Breast epithelium (tissue), 4 donors: ENCODE results near the gene PLD1. TPM values are rescaled to one million over a fixed set of nuclear protein-coding genes. Genes with fewer than 3 reads are reported as not detected.

ENCODE experiments used
- DNase-seq, 2 donors: peaks; one replicate each; pipeline ENCODE4 v3.0.0-alpha.2; 2019; ENCODE audit warnings: low spot score in 2 of 2
- H3K27ac ChIP-seq, 2 donors: fragments of 200-600 bp; sonication (generic) in 1 of 2; one replicate each; pipeline ENCODE4 v1.5.1; 2016 to 2019; ENCODE audit warnings: mild to moderate bottlenecking in 1 of 2
- H3K27me3 ChIP-seq, 2 donors: fragments of 200-600 bp; sonication (generic) in 1 of 2; one replicate each; pipeline versions ENCODE4 v1.5.1 to v1.6.0; 2017 to 2019; ENCODE audit warnings: control low read depth in 1 of 2, mild to moderate bottlenecking in 1 of 2
- H3K36me3 ChIP-seq: fragments of 200-600 bp; one replicate; pipeline ENCODE4 v1.5.1; 2019
- H3K4me1 ChIP-seq, 2 donors: fragments of 200-600 bp; sonication (generic); one replicate each; pipeline ENCODE4 v1.5.1; 2016 to 2019; ENCODE audit warnings: control low read depth in 1 of 2
- H3K4me3 ChIP-seq, 3 donors: fragments of 200-600 bp; sonication (generic); 1 replicate in 2 of 3; 2 replicates in 1 of 3; pipeline ENCODE4 v1.5.1; 2016 to 2019; ENCODE audit warnings: mild to moderate bottlenecking in 3 of 3, moderate library complexity in 2 of 3
- H3K9me3 ChIP-seq, 2 donors: fragments of 200-600 bp; sonication (generic) in 1 of 2; one replicate each; pipeline ENCODE4 v1.5.1; 2016 to 2019; ENCODE audit warnings: control low read depth in 1 of 2
- POLR2A ChIP-seq: fragments of 450-650 bp; IDR thresholded peaks from one replicate; pipeline ENCODE4 v1.6.1; 2016; ENCODE audit warnings: antibody characterized with exemption, mild to moderate bottlenecking, moderate library complexity
- POLR2AphosphoS5 ChIP-seq, 3 donors: sonication (generic); formaldehyde crosslinking; IDR thresholded peaks; one replicate each; pipeline ENCODE4 v1.6.1; 2017; ENCODE audit warnings: antibody characterized with exemption in 3 of 3
- intact Hi-C: fragments of 100-400 bp; cut with DNase I; formaldehyde crosslinking; loops from one replicate; pipeline ENCODE4 v1.15.1; 2023; ENCODE audit warnings: low total_unique reads
- total RNA-seq, 3 donors: library from RNA; depleted of rRNA; stranded (reverse); fragments of >200 nt; gene quantifications; one replicate each; pipeline ENCODE4 v1.1.0, GENCODE V29; 2016
- TF ChIP-seq, protein P1 (sequence below), 3 donors: fragments of 450-650 bp; IDR thresholded peaks; one replicate each; pipeline ENCODE4 v1.5.1; 2016 to 2017; ENCODE audit warnings: antibody characterized with exemption in 3 of 3, mild to moderate bottlenecking in 3 of 3, moderate library complexity in 3 of 3

Gene PLD1
- total RNA-seq, 3 donors from 2014 or later = 21.1 to 36.9 (median 24.9) TPM

GRCh38 chr3:171604370-171604769, 205.9 kb downstream of the PLD1 start:
- Histone ChIP-seq H3K9me3 (no peaks in the 10 kb centered on the region), H3K4me3 (no peak overlapping the region), H3K27ac (no peak overlapping the region), H3K27me3 (no peaks in the 10 kb centered on the region), H3K36me3 (no peaks in the 10 kb centered on the region), H3K4me1 (no peaks in the 10 kb centered on the region)
- DNase-seq = no peak
- intact Hi-C loops = no loop called here
- TF ChIP-seq, protein P1, sequence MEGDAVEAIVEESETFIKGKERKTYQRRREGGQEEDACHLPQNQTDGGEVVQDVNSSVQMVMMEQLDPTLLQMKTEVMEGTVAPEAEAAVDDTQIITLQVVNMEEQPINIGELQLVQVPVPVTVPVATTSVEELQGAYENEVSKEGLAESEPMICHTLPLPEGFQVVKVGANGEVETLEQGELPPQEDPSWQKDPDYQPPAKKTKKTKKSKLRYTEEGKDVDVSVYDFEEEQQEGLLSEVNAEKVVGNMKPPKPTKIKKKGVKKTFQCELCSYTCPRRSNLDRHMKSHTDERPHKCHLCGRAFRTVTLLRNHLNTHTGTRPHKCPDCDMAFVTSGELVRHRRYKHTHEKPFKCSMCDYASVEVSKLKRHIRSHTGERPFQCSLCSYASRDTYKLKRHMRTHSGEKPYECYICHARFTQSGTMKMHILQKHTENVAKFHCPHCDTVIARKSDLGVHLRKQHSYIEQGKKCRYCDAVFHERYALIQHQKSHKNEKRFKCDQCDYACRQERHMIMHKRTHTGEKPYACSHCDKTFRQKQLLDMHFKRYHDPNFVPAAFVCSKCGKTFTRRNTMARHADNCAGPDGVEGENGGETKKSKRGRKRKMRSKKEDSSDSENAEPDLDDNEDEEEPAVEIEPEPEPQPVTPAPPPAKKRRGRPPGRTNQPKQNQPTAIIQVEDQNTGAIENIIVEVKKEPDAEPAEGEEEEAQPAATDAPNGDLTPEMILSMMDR (IDR thresholded peaks at IDR 0.05) = no peak
- TF ChIP-seq POLR2AphosphoS5 (IDR thresholded peaks at IDR 0.05) = no peak
- TF ChIP-seq POLR2A = no peak

GRCh38 chr3:171602072-171602471, 208.2 kb downstream of the PLD1 start:
- H3K36me3 ChIP-seq = no peaks in the 10 kb centered on the region
- no peak overlapping the region for H3K4me3 ChIP-seq
- H3K4me1 ChIP-seq = no peaks in the 10 kb centered on the region
- DNase-seq = no peak
- intact Hi-C loops = no loop called here
- TF ChIP-seq POLR2AphosphoS5 (IDR thresholded peaks at IDR 0.05) = no peak
- TF ChIP-seq, protein P1 (IDR thresholded peaks at IDR 0.05) = no peak
- TF ChIP-seq POLR2A = no peak
- H3K27ac ChIP-seq = no peak overlapping the region
- no peaks in the 10 kb centered on the region for H3K9me3 ChIP-seq
- H3K27me3 ChIP-seq = no peaks in the 10 kb centered on the region

- Histone ChIP-seq H3K4me3 (no peak overlapping the region), H3K27me3 (no peaks in the 10 kb centered on the region), H3K4me1 (no peaks in the 10 kb centered on the region), H3K9me3 (no peaks in the 10 kb centered on the region), H3K27ac (no peak overlapping the region), H3K36me3 (no peaks in the 10 kb centered on the region)
- intact Hi-C loops = no loop called here
- TF ChIP-seq, protein P1 (IDR thresholded peaks at IDR 0.05) = no peak
- no peak for TF ChIP-seq POLR2A
- TF ChIP-seq POLR2AphosphoS5 (IDR thresholded peaks at IDR 0.05) = no peak
- no peak for DNase-seq
Measured at GRCh38 chr3:171600030-171600429, 210.3 kb downstream of the PLD1 start.

GRCh38 chr3:171598990-171599389, 211.3 kb downstream of the PLD1 start:
- no peaks in the 10 kb centered on the region for H3K27me3 ChIP-seq
- no peak for DNase-seq
- intact Hi-C loops = no loop called here
- TF ChIP-seq POLR2A (no peak), POLR2AphosphoS5 (IDR thresholded peaks at IDR 0.05) (no peak)
- TF ChIP-seq, protein P1 (IDR thresholded peaks at IDR 0.05) = no peak
- H3K27ac ChIP-seq = no peak overlapping the region
- H3K36me3 ChIP-seq = no peaks in the 10 kb centered on the region
- no peak overlapping the region for H3K4me3 ChIP-seq
- no peaks in the 10 kb centered on the region for H3K4me1 ChIP-seq
- H3K9me3 ChIP-seq = no peaks in the 10 kb centered on the region

DNA sequence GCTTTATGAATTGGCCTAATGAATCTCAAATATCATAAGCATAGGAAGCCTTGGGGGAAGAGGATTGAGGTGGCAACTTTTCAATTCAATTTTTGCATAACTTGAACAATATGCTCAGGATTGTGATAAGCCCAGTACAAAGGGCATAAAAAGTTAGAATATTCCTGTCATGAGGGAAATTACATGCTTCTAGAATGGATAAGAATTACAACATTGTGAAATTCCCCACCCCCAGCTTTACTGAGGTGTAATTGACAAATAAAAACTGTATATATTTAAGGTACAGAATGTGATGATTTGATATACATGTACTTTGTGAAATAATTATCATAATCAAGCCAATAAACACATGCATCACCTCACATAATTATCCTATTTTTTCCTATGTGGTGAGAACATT, 217.5 kb downstream of the PLD1 start:
- H3K27ac ChIP-seq = no peak overlapping the region
- no peaks in the 10 kb centered on the region for H3K36me3 ChIP-seq
- H3K4me1 ChIP-seq = no peaks in the 10 kb centered on the region
- H3K9me3 ChIP-seq = no peaks in the 10 kb centered on the region
- H3K4me3 ChIP-seq = no peak overlapping the region
- TF ChIP-seq POLR2A (no peak), POLR2AphosphoS5 (IDR thresholded peaks at IDR 0.05) (no peak)
- TF ChIP-seq, protein P1 (IDR thresholded peaks at IDR 0.05) = no peak
- intact Hi-C loops = no loop called here
- no peaks in the 10 kb centered on the region for H3K27me3 ChIP-seq
- DNase-seq = no peak
